ENCODE results near the gene NRN1. TPM values are rescaled to one million over a fixed set of nuclear protein-coding genes. Genes with fewer than 3 reads are reported as not detected.

The NRN1 gene
- total and polyA plus RNA-seq, 10 of the 15 experiments (the other 5 are each of a cell fraction or from before 2014, with no cell fraction given) = 0.13 to 22.6 (median 0.23) TPM; not detected in 1

DNA sequence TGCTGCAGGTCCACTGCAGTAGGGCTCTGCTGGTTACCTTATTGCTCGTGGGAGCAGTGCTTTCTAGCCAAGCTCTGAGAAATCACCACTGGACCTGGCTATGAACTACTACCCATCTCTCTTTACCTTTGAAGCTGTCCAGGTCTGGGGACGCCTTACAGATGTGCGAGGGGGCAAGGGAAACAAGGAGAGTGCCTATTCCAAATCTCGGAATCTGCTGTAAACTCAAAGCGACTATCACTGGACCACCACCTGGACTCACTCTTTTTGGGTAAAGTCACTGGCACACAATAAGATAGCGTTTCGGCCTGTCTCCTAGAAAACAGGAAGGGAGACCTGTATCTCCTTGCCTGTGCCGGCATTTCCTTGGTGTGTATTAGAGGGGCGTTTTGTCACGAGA is 5.3 kb downstream of the NRN1 start (continued):
- no peak for TF ChIP-seq EED (IDR thresholded peaks at IDR 0.05; ENCODE audit: low read depth)
- TF ChIP-seq MEF2A (IDR thresholded peaks at IDR 0.05; ENCODE audit: insufficient read depth, low read depth, low read length) = no peak
- TF ChIP-seq USF2 (IDR thresholded peaks at IDR 0.05; ENCODE audit: borderline replicate concordance, low read depth, low read length) = no peak
- TF ChIP-seq KLF5 (IDR thresholded peaks at IDR 0.05; ENCODE audit: partially characterized antibody) = no peak

DNA sequence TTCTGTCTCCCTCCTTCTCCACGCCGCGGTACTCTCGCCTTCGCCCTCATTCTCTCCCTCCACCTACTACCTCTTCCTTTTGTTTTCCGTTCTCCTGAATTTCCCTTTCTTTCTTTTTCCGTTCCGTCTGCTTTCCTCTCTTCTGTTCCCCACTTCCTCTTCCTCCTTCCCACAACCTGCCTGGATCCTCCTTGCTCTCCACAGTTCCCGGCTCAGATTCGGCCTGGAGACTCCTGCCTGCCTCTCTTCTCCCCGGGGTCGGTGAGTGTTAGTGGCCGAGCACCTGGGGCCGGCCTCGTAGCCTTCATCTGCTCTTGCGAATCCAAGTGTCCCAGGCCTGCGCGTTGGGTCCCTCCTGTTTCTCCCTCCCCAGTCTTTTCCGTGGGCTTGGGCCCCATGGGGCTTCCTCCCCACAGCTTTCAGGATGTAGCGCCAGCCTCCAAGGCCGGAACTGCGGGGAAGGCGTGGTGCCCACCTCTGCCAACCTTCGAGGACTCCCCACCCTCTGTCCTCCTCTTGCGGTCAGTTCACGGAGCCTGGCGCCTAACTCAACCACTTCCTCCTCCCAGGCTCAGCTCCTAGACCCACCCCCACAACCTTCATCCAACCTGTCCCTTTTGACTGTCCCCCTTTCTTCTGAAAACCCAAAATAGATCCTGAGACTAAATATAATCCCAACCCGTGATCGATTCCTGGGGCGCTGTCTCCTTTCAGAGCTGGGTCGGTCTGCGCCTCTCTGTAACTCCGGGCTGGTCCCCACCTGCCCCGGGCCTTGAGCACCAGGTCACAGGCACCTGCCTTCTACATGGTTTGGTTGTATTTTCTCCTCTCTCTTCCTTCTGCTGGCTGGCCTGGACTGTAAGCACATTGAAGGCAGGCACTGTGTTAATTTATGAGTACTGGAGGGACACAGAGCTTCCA is 6.8 kb downstream of the NRN1 start:
- ChIA-PET RAD21 (ENCODE audit: unreplicated experiment) (no interaction called here), CTCF (no interaction called here), POLR2A (interaction anchor here (0.6 kb wide), 1 partner anchor 20 kb away, joined by 3 read pairs; no protein-coding TSS in a partner anchor), SMC1A (ENCODE audit: uncharacterized antibody, unreplicated experiment) (no interaction called here)
- peaks cover 28% of the 10 kb centered on the region; the same call in 2 of the 3 replicates for H3K9me3 ChIP-seq (replicated peaks; ENCODE audit: control insufficient read depth, insufficient read depth, low read length)
- H4K20me1 ChIP-seq (ENCODE audit: control insufficient read depth, insufficient read depth) = no peaks in the 10 kb centered on the region
- TF ChIP-seq CREM (IDR thresholded peaks at IDR 0.05; ENCODE audit: low read depth) (no peak), HDAC6 (IDR thresholded peaks at IDR 0.05; ENCODE audit: unreplicated experiment) (no peak), RELA (IDR thresholded peaks at IDR 0.05; ENCODE audit: borderline replicate concordance, partially characterized antibody) (no peak), FOXM1 (IDR thresholded peaks at IDR 0.05; ENCODE audit: low read depth, low read length) (no peak), NBN (IDR thresholded peaks at IDR 0.05) (no peak), STAT1 (conservative IDR thresholded peaks at IDR 0.05) (no peak), ZSCAN29 (IDR thresholded peaks at IDR 0.05) (no peak), STAT3 (IDR thresholded peaks at IDR 0.05; ENCODE audit: low read depth, low read length) (no peak), TAF1 (IDR thresholded peaks at IDR 0.05; ENCODE audit: borderline replicate concordance, low read depth, low read length) (no peak), BACH1 (IDR thresholded peaks at IDR 0.05; ENCODE audit: borderline replicate concordance) (no peak), MYC (IDR thresholded peaks at IDR 0.05; ENCODE audit: insufficient read depth, insufficient read length, insufficient replicate concordance, low read length, severe bottlenecking) (no peak), CHD2 (IDR thresholded peaks at IDR 0.05; ENCODE audit: borderline replicate concordance, low read depth, low read length) (no peak), NRF1 (conservative IDR thresholded peaks at IDR 0.05; ENCODE audit: low read depth, low read length) (no peak), BMI1 (IDR thresholded peaks at IDR 0.05; ENCODE audit: borderline replicate concordance) (no peak)
- TF ChIP-seq, protein P1, sequence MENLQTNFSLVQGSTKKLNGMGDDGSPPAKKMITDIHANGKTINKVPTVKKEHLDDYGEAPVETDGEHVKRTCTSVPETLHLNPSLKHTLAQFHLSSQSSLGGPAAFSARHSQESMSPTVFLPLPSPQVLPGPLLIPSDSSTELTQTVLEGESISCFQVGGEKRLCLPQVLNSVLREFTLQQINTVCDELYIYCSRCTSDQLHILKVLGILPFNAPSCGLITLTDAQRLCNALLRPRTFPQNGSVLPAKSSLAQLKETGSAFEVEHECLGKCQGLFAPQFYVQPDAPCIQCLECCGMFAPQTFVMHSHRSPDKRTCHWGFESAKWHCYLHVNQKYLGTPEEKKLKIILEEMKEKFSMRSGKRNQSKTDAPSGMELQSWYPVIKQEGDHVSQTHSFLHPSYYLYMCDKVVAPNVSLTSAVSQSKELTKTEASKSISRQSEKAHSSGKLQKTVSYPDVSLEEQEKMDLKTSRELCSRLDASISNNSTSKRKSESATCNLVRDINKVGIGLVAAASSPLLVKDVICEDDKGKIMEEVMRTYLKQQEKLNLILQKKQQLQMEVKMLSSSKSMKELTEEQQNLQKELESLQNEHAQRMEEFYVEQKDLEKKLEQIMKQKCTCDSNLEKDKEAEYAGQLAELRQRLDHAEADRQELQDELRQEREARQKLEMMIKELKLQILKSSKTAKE (IDR thresholded peaks at IDR 0.05; ENCODE audit: low read depth, poor library complexity, severe bottlenecking) = no peak
- FAIRE-seq (no peak), ATAC-seq (no peak), DNase-seq (ENCODE audit: low read depth, low spot score) (no peak)
- H3K27me3 ChIP-seq (replicated peaks in 1 of 2; ENCODE audit: control insufficient read depth in 2 of 2, insufficient read depth in 2 of 2, low read length in 1 of 2) = peaks cover 39 to 64% of the 10 kb centered on the region in 2 experiments
- no peak overlapping the region for H3K27ac ChIP-seq (ENCODE audit: control insufficient read depth, insufficient read depth)
- peak overlapping the region; percentile 17; the same call in 1 of the 2 replicates for H3K4me2 ChIP-seq (ENCODE audit: control insufficient read depth, insufficient read depth)
- WGBS (ENCODE audit: insufficient coverage, insufficient replicate concordance, low lambda C conversion rate, missing lambda C conversion rate) = 51% methylated on average over 34 of the region's 34 CpGs
- H3K4me1 ChIP-seq (ENCODE audit: control insufficient read depth, insufficient read depth, low read length) = no peaks in the 10 kb centered on the region; the same call in 1 of the 2 replicates
- no TSS peak for BruUV-seq (replicated peaks)
- no peak overlapping the region for H2AFZ ChIP-seq (ENCODE audit: control insufficient read depth, low read depth, low read length)
- no peak overlapping the region for H3K4me3 ChIP-seq
- H3K9ac ChIP-seq (ENCODE audit: control insufficient read depth, insufficient read depth, low read length) = no peak overlapping the region
- H3K79me2 ChIP-seq (ENCODE audit: control insufficient read depth, insufficient read depth, low read length) = no peaks in the 10 kb centered on the region
- intact Hi-C loops (cut with micrococcal nuclease; ENCODE audit: unreplicated experiment) = no loop called here
- in situ Hi-C loops (cut with MboI) = no loop called here
- no peaks in the 10 kb centered on the region for H3K36me3 ChIP-seq (ENCODE audit: control insufficient read depth in 2 of 2, insufficient read depth in 2 of 2, low read length in 1 of 2)
